Stimulated activated CD4-positive, alpha-beta T cell treated with anti-CD3 and anti-CD28 coated beads, Interleukin-4, amount 100 ng/mL, for 24 hours (primary cell): ENCODE data around the gene THSD7B.
"Not testable (repeated sequence)": the region's sequence is repeated elsewhere in the genome, so short reads cannot be mapped to it uniquely, and the experiment has no call there.

ENCODE experiments used
- DNase-seq: peaks from one replicate; pipeline ENCODE4 v3.0.0-alpha.2; 2020

Gene THSD7B

GRCh38 chr2:136765256-136766072 is at the start of gene THSD7B:
Gene THSD7B, plus strand, starts transcription at chr2:136765545. Its CDS starts 116,634 bp downstream, at chr2:136882179.
- DNase-seq, result no peak

- no peak for DNase-seq
These were observed 47.1 kb upstream of the THSD7B start for GRCh38 chr2:136718273-136718672.

GRCh38 chr2:136727973-136728699 is 37.2 kb upstream of the THSD7B start:
- no peak for DNase-seq

GRCh38 chr2:136736236-136736635 is 29.1 kb upstream of the THSD7B start:
- no peak for DNase-seq

GRCh38 chr2:136738044-136738443 is 27.3 kb upstream of the THSD7B start:
- no peak for DNase-seq

- DNase-seq, result no peak
These were observed 23.9 kb upstream of the THSD7B start for GRCh38 chr2:136741471-136741870.

GRCh38 chr2:136750065-136750464 is 15.3 kb upstream of the THSD7B start:
- DNase-seq, result no peak

GRCh38 chr2:136751406-136751805 is 13.9 kb upstream of the THSD7B start:
- no peak for DNase-seq

GRCh38 chr2:136758504-136758903 is 6.8 kb upstream of the THSD7B start:
- not testable (repeated sequence) for DNase-seq

GRCh38 chr2:136764452-136765255 is 691 bp upstream of the THSD7B start:
- DNase-seq, result no peak

GRCh38 chr2:136766073-136766404 is 694 bp downstream of the THSD7B start:
- DNase-seq, result no peak

- DNase-seq, result no peak
These were observed 1.7 kb downstream of the THSD7B start for GRCh38 chr2:136767030-136767429.

- no peak for DNase-seq
These were observed 4.5 kb downstream of the THSD7B start for GRCh38 chr2:136769871-136770270.

- no peak for DNase-seq
These were observed 5.0 kb downstream of the THSD7B start for GRCh38 chr2:136770384-136770783.

- DNase-seq, result no peak
These were observed 12.0 kb downstream of the THSD7B start for GRCh38 chr2:136777391-136777790.

- no peak for DNase-seq
These were observed 18.5 kb downstream of the THSD7B start for GRCh38 chr2:136783856-136784255.

- DNase-seq, result no peak
These were observed 19.9 kb downstream of the THSD7B start for GRCh38 chr2:136785215-136785614.

GRCh38 chr2:136787970-136788369 is 22.6 kb downstream of the THSD7B start:
- DNase-seq, result no peak

- no peak for DNase-seq
These were observed 31.0 kb downstream of the THSD7B start for GRCh38 chr2:136796339-136796738.

GRCh38 chr2:136798766-136799165 is 33.4 kb downstream of the THSD7B start:
- no peak for DNase-seq

GRCh38 chr2:136801661-136802060 is 36.3 kb downstream of the THSD7B start:
- DNase-seq, result no peak

GRCh38 chr2:136809998-136810397 is 44.7 kb downstream of the THSD7B start:
- no peak for DNase-seq

- DNase-seq, result no peak
These were observed 53.5 kb downstream of the THSD7B start for GRCh38 chr2:136818839-136819238.

- no peak for DNase-seq
These were observed 57.9 kb downstream of the THSD7B start for GRCh38 chr2:136823291-136823690.
